ENCODE results near the gene CACNG8.

The CACNG8 gene

GRCh38 chr19:53961523-53962356 lies 997 bp upstream of the CACNG8 start:
- DNase-seq (ENCODE audit: low spot score), result no peak

- DNase-seq (ENCODE audit: low spot score), result no peak
Observed at GRCh38 chr19:53965091-53965490, 2.4 kb downstream of the CACNG8 start.

DNA sequence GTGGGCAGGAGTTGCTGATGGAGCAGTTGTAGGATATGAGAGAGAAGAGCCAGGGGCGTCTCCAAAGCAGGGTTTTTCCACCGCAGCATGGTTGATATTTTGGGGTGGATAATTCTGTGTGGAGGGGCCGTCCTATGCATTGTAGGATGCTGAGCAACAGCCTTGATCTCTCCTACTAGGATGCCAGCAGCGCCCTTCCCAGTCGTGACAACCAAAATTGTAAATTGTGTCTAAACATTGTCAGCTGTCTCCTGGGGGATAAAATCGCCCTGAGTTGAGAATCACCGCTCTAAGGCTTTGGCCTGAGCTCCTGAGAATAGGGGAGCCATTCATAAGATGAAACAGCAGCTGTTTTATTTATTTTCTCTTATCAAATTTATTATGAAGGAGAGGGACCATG lies 4.2 kb downstream of the CACNG8 start:
- no peak for DNase-seq (ENCODE audit: low spot score)

GRCh38 chr19:53969366-53969765 lies 6.6 kb downstream of the CACNG8 start:
- no peak for DNase-seq (ENCODE audit: low spot score)

DNA sequence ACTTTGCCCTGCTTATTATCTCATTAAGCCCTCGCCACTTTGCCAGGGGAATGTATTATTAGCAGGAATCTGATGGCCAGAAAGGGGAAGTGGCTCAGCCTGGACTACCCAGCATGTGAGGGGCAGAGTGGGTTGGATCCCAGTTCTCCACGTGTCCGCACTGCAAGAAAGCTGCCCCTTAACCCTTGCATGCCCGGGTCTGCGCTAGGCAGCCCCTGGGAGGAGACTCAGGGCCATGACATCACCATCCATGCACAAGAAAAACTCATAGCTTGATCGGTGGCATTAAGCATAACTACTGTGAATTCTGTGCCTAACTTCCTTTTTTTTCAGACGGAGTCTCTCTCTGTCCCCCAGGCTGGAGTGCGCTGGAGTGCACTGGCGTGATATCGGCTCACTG lies 8.9 kb downstream of the CACNG8 start:
- DNase-seq (ENCODE audit: low spot score), result no peak

DNA sequence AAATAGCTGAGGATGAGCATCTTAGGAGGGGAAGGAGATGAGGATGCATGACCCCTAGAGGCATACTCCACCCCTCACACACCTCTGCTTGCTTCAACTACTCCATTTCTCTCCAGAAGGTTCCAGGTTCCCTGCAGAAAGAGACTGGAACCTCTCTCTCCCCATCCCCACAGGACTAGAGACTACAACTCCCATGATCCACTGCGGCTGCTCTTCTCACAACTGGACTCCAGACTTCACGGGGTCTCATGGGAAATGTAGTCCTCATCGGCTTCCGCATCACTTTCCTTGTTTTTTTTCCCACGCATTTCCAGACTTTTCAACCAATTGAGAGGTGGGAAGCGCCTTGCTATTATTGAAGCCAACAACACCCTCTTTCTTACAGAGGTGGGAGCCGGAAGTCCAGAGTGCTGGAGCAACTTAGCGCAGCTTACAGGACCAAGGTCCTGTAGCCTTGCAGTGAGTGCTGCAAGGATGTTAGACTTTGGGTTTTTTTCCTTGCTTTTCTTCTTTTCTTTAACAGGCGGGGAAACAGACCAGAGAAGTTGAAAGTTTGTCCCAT lies 14.8 kb downstream of the CACNG8 start:
- DNase-seq (ENCODE audit: low spot score), result peak; percentile 90

- peak; percentile 87 for DNase-seq (ENCODE audit: low spot score)
Observed at GRCh38 chr19:53977991-53978731, 15.4 kb downstream of the CACNG8 start.

DNA sequence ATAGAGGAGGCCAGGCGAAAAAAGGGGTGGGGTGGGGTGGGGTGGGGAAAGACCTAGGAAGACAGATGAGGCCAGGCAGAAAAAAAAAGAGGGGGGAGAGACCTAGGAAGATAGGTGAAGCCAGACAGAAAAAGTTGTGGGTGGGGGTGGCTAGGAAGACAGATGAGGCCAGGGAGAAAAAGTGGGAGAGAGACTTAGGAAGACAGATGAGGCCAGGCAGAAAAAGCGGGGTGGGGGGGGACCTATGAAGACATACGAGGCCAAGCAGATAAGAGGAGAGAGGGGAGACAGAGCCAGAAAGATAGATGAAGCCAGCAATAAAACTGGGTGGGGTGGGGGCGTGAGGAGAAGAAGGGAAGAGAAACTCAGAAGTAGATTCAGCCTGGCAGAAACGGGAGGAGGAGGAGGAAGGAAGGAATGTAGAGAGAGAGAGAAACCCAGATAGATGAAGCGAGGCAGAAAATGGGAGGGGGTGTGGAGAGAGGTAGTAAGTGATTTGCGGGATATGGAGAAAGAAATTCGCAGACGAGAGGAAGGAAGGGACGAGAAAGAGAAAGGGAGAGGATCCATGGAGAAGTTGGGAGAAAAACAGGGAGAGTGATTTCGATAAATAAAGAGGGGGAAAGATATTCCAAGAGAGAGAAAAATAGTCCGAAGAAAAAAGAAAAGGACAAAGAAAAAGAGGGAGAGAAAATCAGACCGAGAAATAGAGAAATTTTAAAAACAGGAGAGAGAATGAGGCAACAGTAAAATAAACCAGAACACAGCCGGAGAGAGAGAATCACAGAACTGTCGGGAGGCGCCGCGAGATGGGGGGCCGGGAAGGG lies 16.5 kb downstream of the CACNG8 start:
- DNase-seq (ENCODE audit: low spot score), result no peak

DNA sequence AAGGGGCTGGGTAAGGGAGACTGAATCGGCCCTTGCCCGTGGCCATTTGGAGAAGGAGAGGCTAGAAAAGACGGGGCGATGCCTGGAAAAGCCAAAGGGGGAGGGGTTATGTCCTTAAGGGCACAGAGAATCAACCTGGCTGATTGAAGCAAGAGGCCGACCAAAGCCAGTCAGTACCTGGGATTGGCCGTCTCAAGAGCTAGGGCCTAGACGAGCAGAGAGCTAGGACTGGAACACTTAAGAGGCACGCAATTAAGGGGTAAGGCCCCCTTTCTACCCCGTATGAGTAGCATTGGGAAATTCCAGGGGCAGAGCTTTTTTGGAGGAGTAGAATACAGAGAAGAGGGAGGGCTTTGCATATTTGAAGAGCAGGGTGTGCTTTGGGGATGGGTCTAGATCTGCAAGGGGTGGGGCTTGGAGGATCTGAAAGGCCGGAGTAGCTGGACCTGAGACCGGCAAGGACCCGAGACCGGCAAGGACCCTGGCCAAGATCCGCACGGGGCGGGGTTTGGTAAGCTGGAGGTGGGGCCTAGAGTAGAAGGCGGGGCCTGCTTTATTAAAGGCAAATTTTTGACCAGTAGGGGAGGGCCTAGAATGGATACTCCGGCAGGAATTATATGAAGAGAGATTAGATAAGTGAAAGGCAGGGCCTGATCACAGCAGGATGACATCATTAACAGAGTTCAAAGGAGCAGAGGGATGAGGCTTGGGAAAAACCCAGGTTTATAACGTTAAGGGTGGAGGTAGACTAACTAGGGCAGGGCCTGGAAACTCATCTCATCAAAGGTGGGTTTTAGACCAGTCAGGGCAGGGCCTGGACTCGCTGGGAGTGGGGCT lies 18.0 kb downstream of the CACNG8 start:
- DNase-seq (ENCODE audit: low spot score), result no peak

DNA sequence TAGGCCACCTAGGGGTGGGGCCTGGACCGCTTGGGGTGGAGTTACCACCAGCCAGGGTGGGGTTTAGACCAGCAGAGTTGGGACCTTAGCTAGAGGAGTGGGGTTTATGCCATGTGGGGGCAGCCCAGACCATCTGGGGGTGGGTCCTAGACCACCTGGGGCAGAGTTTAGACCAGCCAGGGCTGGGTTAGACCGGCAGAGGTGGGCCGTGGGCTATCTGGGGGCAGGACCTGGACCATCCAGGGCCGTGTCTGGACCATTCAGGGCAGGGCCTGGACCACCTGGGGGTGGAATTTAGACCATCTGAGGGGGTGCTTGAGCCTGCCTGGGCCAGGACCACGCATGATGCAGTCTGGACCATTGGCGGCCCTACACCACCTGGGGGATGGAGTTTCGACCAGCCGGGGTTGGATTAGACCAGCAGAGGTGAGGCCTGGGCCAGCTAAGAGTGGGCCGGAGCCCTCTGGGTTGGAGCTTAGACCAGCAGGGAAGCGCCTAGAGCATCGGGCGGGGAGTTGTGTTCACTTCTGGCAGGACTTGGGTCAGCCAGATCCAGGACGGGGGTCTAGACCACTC lies 18.7 kb downstream of the CACNG8 start:
- no peak for DNase-seq (ENCODE audit: low spot score)

DNA sequence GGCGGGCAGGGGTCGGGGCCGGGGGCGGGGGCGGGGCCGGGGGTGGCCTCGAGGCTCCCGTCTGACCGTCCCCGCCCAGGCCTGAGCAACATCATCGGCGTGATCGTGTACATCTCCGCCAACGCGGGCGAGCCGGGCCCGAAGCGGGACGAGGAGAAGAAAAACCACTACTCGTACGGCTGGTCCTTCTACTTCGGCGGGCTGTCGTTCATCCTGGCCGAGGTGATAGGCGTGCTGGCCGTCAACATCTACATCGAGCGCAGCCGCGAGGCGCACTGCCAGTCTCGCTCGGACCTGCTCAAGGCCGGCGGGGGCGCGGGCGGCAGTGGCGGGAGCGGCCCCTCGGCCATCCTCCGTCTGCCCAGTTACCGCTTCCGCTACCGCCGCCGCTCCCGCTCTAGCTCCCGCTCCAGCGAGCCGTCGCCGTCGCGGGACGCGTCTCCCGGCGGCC lies 19.3 kb downstream of the CACNG8 start:
- no peak for DNase-seq (ENCODE audit: low spot score)

- peak; percentile 40 for DNase-seq (ENCODE audit: low spot score)
Observed at GRCh38 chr19:53982611-53983010, 19.9 kb downstream of the CACNG8 start.

DNA sequence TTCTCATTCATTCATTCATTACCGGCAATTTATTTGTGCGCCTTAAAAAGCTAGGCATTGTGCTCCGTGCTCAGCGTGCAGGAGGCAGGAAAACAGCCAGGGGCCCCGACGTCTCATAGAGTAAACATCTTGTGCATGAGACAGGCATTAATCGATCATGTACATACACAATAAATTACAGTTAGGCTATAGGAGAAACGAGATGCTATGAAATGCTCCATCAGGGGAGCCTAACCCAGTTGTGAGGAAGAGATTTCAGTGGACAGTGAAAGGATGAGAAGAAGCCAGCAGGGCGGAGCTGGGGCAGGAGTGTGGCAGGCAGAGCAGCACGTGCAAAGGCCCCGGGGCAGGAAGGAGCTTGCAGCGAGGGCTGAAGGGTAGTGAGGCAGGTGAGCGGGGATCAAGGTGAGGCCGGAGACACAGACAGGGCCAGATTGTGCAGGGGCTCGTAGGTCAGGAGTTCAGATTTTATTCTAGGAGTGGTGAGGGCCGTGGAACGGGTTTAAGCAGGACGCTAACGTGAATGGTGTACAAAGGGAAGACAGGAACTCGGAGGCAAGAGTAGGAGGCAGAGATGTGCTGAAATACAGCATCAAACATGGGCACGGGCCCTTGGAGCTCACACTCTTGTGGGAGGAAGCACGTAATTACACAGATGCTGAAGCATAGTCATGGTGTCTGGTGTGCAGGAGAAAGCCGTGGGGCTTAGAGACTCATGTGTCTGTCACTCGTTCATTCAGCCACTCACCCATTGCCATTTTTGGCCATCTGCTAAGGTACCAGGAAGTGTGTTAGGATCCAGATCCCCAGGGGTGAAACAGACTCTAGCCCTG lies 20.9 kb downstream of the CACNG8 start:
- DNase-seq (ENCODE audit: low spot score), result no peak

DNA sequence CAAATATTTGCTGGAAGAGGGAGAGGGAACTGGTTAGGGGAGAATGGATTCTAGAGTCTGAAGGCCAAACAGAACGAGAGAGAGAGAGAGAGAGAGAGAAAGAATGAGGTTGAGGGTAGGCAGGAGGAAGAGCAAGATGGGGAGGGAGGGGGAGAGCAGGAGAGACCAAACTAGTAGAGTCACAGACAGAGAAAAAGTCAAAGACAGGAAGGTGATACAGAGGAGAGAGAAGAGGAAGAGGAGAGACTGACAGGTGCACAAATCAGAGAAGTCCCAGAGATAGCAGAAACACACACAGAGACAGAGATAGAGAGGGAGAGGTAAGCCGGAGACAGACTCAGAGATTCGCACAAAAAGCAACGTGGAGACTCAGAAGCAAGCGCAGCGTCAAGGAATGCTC lies 23.1 kb downstream of the CACNG8 start:
- no peak for DNase-seq (ENCODE audit: low spot score)

GRCh38 chr19:53988981-53989380 lies 26.2 kb downstream of the CACNG8 start:
- no peak for DNase-seq (ENCODE audit: low spot score)

DNA sequence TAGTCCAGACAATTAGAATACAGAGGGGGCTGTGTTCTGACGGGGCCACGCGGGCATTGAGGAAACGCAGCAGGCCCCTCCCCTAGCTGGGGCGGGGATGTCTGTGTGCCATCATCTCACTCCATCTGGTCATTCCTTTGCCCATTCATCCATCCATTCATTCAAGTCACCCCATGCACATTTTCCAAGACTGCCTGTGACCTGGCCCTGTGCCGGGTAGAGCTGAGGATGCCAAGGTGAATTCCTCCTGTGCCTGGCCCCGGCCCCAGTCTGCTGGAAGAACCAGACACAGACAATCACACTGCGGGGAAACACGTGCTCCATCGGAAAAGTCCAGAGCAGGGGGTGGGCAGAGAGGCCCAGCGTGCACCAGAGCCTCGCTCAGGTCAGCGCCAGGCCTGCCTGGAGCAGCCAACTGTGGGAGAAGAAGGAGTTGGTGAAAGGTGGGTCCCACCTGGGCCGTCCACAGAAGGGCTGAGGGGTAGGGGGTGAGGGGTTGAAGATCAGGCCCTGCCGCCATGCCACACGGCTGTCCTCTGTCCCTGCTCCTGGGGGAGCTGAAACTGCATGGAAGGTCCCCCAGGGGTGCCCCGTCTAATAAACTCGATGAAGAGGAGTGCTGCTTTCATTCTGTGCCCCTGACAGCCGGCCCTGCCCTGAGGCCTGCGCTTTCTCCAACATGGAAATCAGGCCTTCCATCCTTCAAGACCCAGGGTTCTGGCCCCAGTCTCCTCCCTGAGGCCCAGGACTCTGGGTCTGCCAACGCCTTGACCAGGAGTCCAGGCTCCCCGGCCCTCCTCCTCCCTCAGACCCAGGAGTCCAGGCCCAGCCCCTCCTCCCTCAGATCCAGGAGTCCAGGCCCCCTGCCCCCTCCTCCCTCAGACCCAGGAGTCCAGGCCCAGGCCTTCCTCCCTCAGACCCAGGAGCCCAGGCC lies 27.1 kb downstream of the CACNG8 start:
- DNase-seq (ENCODE audit: low spot score), result no peak

DNA sequence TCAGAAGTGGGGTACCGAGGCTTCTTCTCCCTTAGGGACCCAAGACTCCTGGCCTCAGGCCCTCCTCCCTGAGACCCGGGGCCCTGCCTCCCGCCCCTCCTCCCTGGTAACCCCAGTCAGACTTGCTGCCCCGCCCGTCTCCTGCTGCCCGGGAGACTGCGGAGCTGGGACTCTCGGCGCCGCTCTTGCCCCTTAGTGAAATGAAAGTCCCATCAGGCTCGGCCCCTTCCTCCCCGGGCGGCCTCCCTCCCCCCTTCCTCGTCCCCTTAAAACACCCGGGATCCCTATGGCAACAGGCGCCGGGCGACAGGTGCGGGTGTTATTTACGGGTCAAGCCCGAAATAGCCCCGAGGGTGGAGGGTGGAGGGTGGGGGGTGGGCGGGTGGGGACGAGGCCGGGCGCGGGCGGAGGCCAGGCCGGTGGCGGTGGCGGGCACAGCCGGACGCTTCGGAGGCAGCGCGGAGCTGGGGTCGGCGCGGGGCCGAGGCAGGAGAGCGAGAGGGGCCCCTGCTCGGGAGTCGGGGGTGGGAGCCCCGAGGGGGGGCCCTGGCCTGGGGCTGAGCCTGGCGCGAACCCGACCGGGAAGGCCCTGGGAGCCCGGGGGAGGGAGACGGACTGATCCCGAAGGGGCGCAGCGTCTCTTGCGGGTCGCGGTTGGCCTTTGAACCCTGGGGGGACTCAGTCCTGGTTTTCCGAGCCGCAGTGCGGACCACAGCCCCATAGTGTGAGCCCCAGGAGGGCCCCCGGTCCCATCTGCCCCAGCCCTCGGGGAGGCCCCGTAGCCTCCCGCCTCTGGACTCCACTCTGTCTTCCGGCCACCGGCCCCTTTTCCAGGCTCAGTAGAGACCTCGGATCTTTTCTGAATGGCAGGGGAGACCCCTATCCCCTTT lies 28.7 kb downstream of the CACNG8 start, which contains the start of gene CACNG6:
CACNG6 (plus strand) TSS at position 414 of the 890 bp plus-strand sequence. CDS start 1,241 bp downstream, outside the sequence.
- DNase-seq (ENCODE audit: low spot score), result peak; percentile 30

DNA sequence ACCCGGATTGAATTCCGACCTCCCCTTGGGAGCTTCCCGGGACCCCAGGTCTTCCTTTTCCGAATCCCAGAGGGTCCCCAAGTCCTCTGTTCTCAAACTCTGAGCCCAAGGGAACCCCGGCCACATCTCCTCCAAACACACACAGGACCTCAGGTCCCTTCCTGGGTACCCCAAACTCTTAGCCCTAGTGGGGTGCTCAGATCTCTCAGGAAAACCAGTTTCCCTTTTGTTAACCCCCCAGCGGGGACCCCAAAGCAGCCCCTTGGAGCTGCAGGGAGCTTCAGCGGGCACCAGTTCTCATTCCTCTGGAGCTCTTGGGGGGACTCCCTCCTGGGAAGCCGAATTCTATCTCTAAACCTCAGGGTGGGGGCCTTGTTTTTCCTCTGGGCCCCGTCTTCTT lies 29.5 kb downstream of the CACNG8 start:
- no peak for DNase-seq (ENCODE audit: low spot score)

All from AG08395 (cell line).